Osteoblast (primary cell): ENCODE data around the gene ADAM10. TPM values are rescaled to one million over a fixed set of nuclear protein-coding genes. Genes with fewer than 3 reads are reported as not detected.

ENCODE experiments used
- DNase-seq: peaks from one replicate; pipeline ENCODE4 v3.0.0; 2011; ENCODE audit warnings: low spot score, mixed read lengths; ENCODE audit not compliant: insufficient read length; ENCODE audit errors: missing footprints
- H2AFZ ChIP-seq: 2 replicates; pipeline ENCODE4 v1.6.0; 2011; ENCODE audit warnings: mild to moderate bottlenecking, low read length
- H3K27ac ChIP-seq: 2 replicates; pipeline ENCODE4 v1.5.1; 2011; ENCODE audit warnings: mild to moderate bottlenecking, low read depth, low read length, moderate library complexity
- H3K27me3 ChIP-seq: 2 replicates; pipeline ENCODE4 v1.6.0; 2012; ENCODE audit warnings: mild to moderate bottlenecking, control low read depth, inconsistent platforms, low read length, moderate library complexity; ENCODE audit not compliant: insufficient read depth
- H3K36me3 ChIP-seq: 2 replicates; pipeline ENCODE4 v1.5.1; 2011; ENCODE audit warnings: mild to moderate bottlenecking, low read length, control low read depth, moderate library complexity; ENCODE audit not compliant: insufficient read depth
- H3K4me1 ChIP-seq: 2 replicates; pipeline ENCODE4 v1.5.1; 2011; ENCODE audit warnings: mild to moderate bottlenecking, low read length, control low read depth, moderate library complexity; ENCODE audit not compliant: insufficient read depth
- H3K4me2 ChIP-seq: 2 replicates; pipeline ENCODE4 v1.6.0; 2011; ENCODE audit warnings: mild to moderate bottlenecking, low read length; ENCODE audit not compliant: insufficient read depth
- H3K4me3 ChIP-seq: fragments of 200-600 bp; sonication (generic); 3 replicates; pipeline ENCODE4 v1.5.1; 2012; ENCODE audit warnings: mild to moderate bottlenecking, low read length, inconsistent platforms; ENCODE audit not compliant: insufficient read depth
- H3K79me2 ChIP-seq: 2 replicates; pipeline ENCODE4 v1.6.0; 2012; ENCODE audit warnings: mild to moderate bottlenecking, low read length, control low read depth, inconsistent platforms; ENCODE audit not compliant: insufficient read depth
- H3K9me3 ChIP-seq: 2 replicates; pipeline ENCODE4 v1.5.1; 2011; ENCODE audit warnings: low read depth, low read length, control low read depth
- H4K20me1 ChIP-seq: 2 replicates; pipeline ENCODE4 v1.6.0; 2012; ENCODE audit warnings: mild to moderate bottlenecking, low read length, control low read depth; ENCODE audit not compliant: insufficient read depth
- CTCF ChIP-seq: IDR thresholded peaks from 2 replicates; pipeline ENCODE4 v1.5.1; 2011; ENCODE audit warnings: mild to moderate bottlenecking, low read depth, low read length, moderate library complexity; ENCODE audit errors: extremely low read depth
- total RNA-seq: library from RNA; depleted of rRNA; stranded (reverse); fragments of >200 nt; gene quantifications from 2 replicates; pipeline ENCODE4 v1.2.3, GENCODE V29; 2012

ADAM10 gene
- total RNA-seq, 1 donor: 122 TPM

- no peaks in the 10 kb centered on the region for H3K27me3 ChIP-seq
Observed at GRCh38 chr15:58742819-58743502, 6.5 kb downstream of the ADAM10 start.

GRCh38 chr15:58742022-58742813, 7.3 kb downstream of the ADAM10 start:
- Histone ChIP-seq H2AFZ (no peak overlapping the region), H3K79me2 (peaks cover 94% of the 10 kb centered on the region), H3K36me3 (no peaks in the 10 kb centered on the region), H3K4me2 (peak overlapping the region; percentile 22), H3K27me3 (no peaks in the 10 kb centered on the region), H4K20me1 (peaks cover 32% of the 10 kb centered on the region), H3K9me3 (no peaks in the 10 kb centered on the region), H3K4me3 (no peak overlapping the region), H3K4me1 (peaks cover 19% of the 10 kb centered on the region), H3K27ac (peak overlapping the region; percentile 45)
- DNase-seq: peak; percentile 17
- no peak for TF ChIP-seq CTCF

More at GRCh38 chr15:58742819-58743502, 6.5 kb downstream of the ADAM10 start:
- TF ChIP-seq CTCF: no peak
- Histone ChIP-seq H3K36me3 (no peaks in the 10 kb centered on the region), H4K20me1 (peaks cover 25% of the 10 kb centered on the region), H3K4me3 (no peak overlapping the region), H3K4me1 (peaks cover 24% of the 10 kb centered on the region), H3K79me2 (peaks cover 94% of the 10 kb centered on the region), H2AFZ (no peak overlapping the region), H3K9me3 (no peaks in the 10 kb centered on the region), H3K4me2 (no peak overlapping the region), H3K27ac (peak overlapping the region; percentile 42)
- no peak for DNase-seq

- no peak overlapping the region for H3K4me3 ChIP-seq
- H3K9me3 ChIP-seq: no peaks in the 10 kb centered on the region
- peaks cover 35% of the 10 kb centered on the region for H4K20me1 ChIP-seq
- no peak overlapping the region for H3K27ac ChIP-seq
- no peak overlapping the region for H2AFZ ChIP-seq
- no peak for TF ChIP-seq CTCF
- no peaks in the 10 kb centered on the region for H3K36me3 ChIP-seq
- no peak for DNase-seq
- peaks cover 13% of the 10 kb centered on the region for H3K4me1 ChIP-seq
- H3K27me3 ChIP-seq: no peaks in the 10 kb centered on the region
- peaks cover 93% of the 10 kb centered on the region for H3K79me2 ChIP-seq
- H3K4me2 ChIP-seq: no peak overlapping the region
Observed at GRCh38 chr15:58741032-58741431, 8.5 kb downstream of the ADAM10 start.

- H3K27ac ChIP-seq: no peak overlapping the region
- DNase-seq: no peak
- peaks cover 35% of the 10 kb centered on the region for H4K20me1 ChIP-seq
- peaks cover 13% of the 10 kb centered on the region for H3K4me1 ChIP-seq
- H3K4me2 ChIP-seq: no peak overlapping the region
- no peak overlapping the region for H2AFZ ChIP-seq
- no peaks in the 10 kb centered on the region for H3K27me3 ChIP-seq
- no peak for TF ChIP-seq CTCF
- peaks cover 93% of the 10 kb centered on the region for H3K79me2 ChIP-seq
- H3K9me3 ChIP-seq: no peaks in the 10 kb centered on the region
- H3K36me3 ChIP-seq: no peaks in the 10 kb centered on the region
- H3K4me3 ChIP-seq: no peak overlapping the region
Observed at GRCh38 chr15:58740436-58740835, 9.1 kb downstream of the ADAM10 start.
